HL-60 (cell line): ENCODE data around the gene PIGR.

Source experiments
- DNase-seq, 2 experiments: peaks; one replicate each; pipeline ENCODE4 v3.0.0-alpha.2; 2010 to 2020; ENCODE audit warnings: low read depth in 1 of 2, low spot score in 1 of 2
- H3K27ac ChIP-seq: fragments of 250-450 bp; sonication (Bioruptor Pico); replicated peaks from 2 replicates; pipeline ENCODE4 v1.5.1; 2020; ENCODE audit warnings: mild to moderate bottlenecking, moderate library complexity
- H3K27me3 ChIP-seq: fragments of 250-450 bp; sonication (Bioruptor Pico); 2 replicates; pipeline ENCODE4 v1.5.1; 2021; ENCODE audit warnings: mild to moderate bottlenecking, moderate library complexity; ENCODE audit not compliant: insufficient read depth, poor library complexity, severe bottlenecking
- H3K4me3 ChIP-seq: replicated peaks from 2 replicates; pipeline ENCODE4 v1.5.1; 2011; ENCODE audit warnings: mild to moderate bottlenecking, control low read depth, low read length; ENCODE audit not compliant: insufficient read depth
- CTCF ChIP-seq: IDR thresholded peaks from one replicate; pipeline ENCODE4 v1.5.1; 2011; ENCODE audit warnings: low read length, control low read depth, inconsistent platforms; ENCODE audit not compliant: insufficient read depth
- GABPA ChIP-seq: IDR thresholded peaks from 2 replicates; pipeline ENCODE4 v1.6.1; 2012; ENCODE audit warnings: low read depth
- POLR2AphosphoS5 ChIP-seq: IDR thresholded peaks from 2 replicates; pipeline ENCODE4 v1.6.1; 2012; ENCODE audit warnings: low read depth
- REST ChIP-seq: IDR thresholded peaks from 2 replicates; pipeline ENCODE4 v1.6.1; 2012; ENCODE audit warnings: low read depth; ENCODE audit not compliant: insufficient replicate concordance
- SPI1 ChIP-seq: IDR thresholded peaks from 2 replicates; pipeline ENCODE4 v1.6.1; 2012; ENCODE audit warnings: low read depth, mild to moderate bottlenecking, borderline replicate concordance

The PIGR gene

GRCh38 chr1:206940588-206940936 lies 5.7 kb downstream of the PIGR start:
- Histone ChIP-seq H3K27ac (no peak overlapping the region), H3K27me3 (peaks cover 3% of the 10 kb centered on the region), H3K4me3 (no peak overlapping the region)
- TF ChIP-seq SPI1 = no peak
- TF ChIP-seq GABPA = no peak
- no peak for DNase-seq

- Histone ChIP-seq H3K27me3 (peaks cover 3% of the 10 kb centered on the region), H3K4me3 (no peak overlapping the region), H3K27ac (no peak overlapping the region)
- no peak for DNase-seq
- no peak for TF ChIP-seq SPI1
These were observed 6.3 kb downstream of the PIGR start for GRCh38 chr1:206939841-206940587.

GRCh38 chr1:206939131-206939530 lies 7.1 kb downstream of the PIGR start:
- no peak for DNase-seq
- peaks cover 3% of the 10 kb centered on the region for H3K27me3 ChIP-seq
- H3K4me3 ChIP-seq = no peak overlapping the region
- TF ChIP-seq CTCF (no peak), GABPA (no peak), POLR2AphosphoS5 (no peak), SPI1 (no peak), REST (no peak)
- H3K27ac ChIP-seq = no peak overlapping the region

GRCh38 chr1:206937425-206937824 lies 8.8 kb downstream of the PIGR start:
- no peak overlapping the region for H3K4me3 ChIP-seq
- TF ChIP-seq REST (no peak), SPI1 (peak; percentile 68), GABPA (no peak), CTCF (no peak)
- DNase-seq = no peak
- H3K27me3 ChIP-seq = no peaks in the 10 kb centered on the region
- no peak overlapping the region for H3K27ac ChIP-seq
